ENCODE results near the gene SRPK3.

SRPK3 gene

DNA sequence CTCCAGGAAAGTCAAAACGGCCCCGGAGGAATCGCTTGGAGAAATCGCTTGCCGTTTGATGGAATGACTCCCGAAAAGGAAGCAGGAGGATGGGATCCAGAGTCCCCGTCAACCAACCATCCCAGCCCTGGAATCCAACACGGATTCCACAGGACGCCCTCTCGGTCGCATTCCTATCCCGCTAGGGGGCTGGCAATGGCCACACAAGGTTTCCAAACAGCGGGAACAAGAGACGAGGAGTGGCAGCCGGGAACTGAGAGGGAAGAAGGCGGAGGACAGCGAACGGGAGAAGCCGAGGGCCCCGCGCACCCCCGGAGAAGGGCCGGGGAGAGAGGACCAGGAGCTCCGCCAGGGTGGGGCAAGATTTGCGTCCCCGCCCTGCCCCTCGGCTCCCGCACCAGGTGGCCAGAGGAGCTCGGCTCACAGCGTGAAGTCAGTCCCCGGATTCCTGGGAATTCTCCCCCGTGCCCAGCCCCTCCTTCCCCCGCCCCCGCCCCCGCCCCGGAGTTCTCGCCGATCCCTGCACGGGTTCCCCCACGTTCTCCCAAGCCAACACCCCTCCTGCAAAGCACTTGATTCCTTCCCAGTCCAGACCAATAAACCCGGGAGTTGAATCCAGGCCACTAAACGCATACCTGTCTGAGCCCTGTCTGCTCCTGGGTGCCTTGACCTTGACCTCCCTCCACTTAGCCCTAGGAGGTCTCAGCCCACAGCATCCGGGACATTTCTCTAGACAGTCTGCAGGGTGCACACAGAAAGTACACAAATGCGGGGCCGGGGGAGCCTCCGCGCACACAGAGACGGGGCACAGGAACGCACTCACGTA, 48.1 kb downstream of the SRPK3 start:
- DNase-seq (ENCODE audit: extremely low read depth in 1 of 2, low read depth in 1 of 2), result no peak

GRCh38 chrX:153829549-153829798, 48.6 kb downstream of the SRPK3 start:
- DNase-seq (ENCODE audit: extremely low read depth in 1 of 2, low read depth in 1 of 2), result no peak

DNA sequence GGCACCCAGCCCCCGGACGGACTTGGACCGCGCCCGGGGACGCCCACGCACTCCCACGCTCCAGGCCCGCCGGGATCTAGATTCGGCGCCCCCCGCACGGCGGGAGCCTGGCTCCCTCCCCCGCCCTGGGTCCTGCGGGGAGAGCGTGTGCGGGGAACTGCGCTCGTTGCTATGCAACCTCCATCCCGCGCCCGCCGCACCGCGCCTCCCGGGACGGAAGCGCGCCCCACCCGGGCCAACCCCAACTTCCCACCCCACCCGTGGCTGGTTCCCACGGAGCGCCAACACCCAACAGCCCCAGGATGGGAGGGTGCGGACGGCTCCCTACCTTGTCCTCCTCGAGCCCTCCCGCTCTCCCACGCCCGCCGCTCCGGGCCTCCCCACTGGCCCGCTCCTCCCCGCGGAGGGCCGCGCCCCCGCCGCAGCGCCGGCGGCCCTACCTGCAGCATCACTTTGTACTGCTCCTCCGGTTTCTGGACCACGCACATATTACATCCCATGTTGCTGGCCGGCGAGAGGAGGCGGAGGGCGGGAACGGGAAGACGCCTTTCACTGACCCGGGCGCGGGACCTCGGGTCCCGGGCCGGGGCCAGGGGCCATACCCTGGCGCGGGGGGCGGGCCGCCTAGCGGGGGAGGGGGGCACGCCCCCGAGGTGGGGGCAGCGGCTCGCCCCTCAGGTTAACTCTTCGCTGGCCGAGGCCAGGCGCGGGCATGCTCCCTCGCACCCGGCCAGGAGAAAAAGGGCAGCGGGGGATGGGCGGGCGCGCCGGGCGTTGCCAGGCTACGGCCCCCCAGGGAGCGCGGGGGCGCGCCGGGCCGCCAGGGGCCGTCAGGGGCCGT, 49.2 kb downstream of the SRPK3 start, which contains the start of gene PDZD4:
PDZD4 (minus strand) TSS at position 746 of the 841 bp plus-strand sequence; CDS start at position 500, 246 bp downstream.
- DNase-seq (ENCODE audit: extremely low read depth in 1 of 2, low read depth in 1 of 2), result no peak

DNA sequence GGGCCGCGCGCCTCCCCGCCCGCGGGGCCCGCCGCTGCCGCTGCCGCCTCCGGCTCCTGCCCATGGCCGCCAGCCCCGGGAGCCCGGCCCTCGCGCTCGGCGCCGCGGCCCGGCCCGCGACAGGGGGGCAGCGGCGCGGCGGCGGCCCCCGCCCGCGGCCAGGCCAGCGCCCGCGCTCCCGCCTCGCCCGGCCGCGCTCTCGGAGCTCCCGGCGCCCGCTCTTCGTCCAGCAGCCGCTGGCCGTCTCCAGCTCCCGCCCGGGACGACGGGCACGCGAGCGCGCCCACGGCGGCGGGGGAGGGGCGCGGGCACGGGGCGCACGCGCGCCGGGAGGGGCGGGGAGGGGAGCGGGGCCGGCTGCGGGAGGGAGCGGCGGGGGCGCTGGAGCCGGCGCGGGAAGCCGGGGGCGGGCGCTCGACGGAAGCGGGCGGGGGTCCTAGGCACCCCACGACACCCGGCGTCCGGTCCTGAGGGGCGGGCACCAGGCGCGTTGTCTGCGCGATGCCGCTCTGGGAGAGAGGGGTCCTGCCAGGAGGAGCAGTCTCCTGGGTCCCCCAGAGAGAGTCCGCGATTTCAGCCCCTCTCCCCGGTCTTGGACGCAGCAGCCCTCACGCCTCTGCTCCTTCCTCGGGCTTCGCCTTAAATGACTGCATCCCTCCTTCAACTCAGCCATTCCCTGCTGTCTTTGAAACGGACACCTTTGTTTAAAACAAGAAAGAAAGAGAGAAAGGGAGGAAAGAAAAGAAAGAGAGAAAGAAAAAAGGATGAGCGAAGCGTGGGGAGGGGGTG, 50.0 kb downstream of the SRPK3 start:
- DNase-seq (ENCODE audit: extremely low read depth in 1 of 2, low read depth in 1 of 2), result no peak

DNA sequence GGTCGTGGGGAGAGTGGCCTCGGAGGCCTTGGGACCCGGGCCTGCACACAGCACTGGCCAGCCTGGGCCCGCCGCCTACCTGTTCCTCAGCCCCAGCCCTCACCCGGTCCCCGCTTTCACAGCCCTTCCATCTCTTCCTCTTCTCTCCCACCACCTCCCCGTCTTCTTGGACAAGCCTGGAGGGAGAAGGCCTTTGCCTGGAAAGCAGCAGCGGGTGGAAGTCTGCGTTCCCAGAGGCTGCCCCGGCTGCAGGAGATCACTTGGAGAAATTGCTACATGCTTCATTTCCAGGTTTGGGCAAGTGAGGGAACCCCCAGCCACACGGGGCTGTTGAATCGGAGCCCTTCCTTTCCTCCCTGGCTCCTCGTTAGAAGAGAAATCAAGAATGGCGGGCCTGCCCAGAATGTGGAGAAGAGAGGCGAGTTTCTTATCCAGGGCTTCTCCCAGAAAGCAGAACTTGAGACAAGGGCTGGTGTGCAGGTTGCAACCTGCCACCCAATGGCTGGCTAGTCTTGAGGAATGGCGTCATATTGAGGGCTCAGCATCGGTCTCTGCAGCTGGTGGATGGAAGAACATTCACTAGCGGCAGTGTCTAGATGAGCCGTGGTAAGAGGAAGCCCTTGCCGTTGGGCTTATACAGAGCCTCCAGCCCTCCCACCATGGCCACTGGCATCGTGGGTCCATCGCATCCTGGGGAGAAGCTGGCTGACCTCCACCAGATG, 50.7 kb downstream of the SRPK3 start:
- DNase-seq (ENCODE audit: extremely low read depth in 1 of 2, low read depth in 1 of 2), result no peak

- DNase-seq (ENCODE audit: extremely low read depth in 1 of 2, low read depth in 1 of 2), result no peak
Measured at GRCh38 chrX:153832728-153833127, 51.9 kb downstream of the SRPK3 start.

Measured in stimulated activated CD8-positive, alpha-beta memory T cell treated with anti-CD3 and anti-CD28 coated beads, Interleukin-7, amount 100 ng/mL, for 48 hours (primary cell).